H9 (cell line): ENCODE results near the gene ABCA7. TPM values are rescaled to one million over a fixed set of nuclear protein-coding genes. Genes with fewer than 3 reads are reported as not detected.
A peak's percentile ranks its signal among the peaks of the same experiment; 100 is the strongest.

Experiments used
- DNase-seq: peaks from one replicate; pipeline ENCODE4 v3.0.0-alpha.2; 2017
- H2AFZ ChIP-seq: one replicate; pipeline ENCODE4 v1.6.1; 2013; ENCODE audit warnings: mild to moderate bottlenecking, low read length, control low read depth, moderate library complexity
- H2AK5ac ChIP-seq: 2 replicates; pipeline ENCODE4 v1.6.1; 2013; ENCODE audit warnings: low read length, control low read depth, mixed read lengths; ENCODE audit not compliant: insufficient read length
- H2BK120ac ChIP-seq: one replicate; pipeline ENCODE4 v1.6.1; 2013; ENCODE audit warnings: low read depth, mild to moderate bottlenecking, low read length, control low read depth, inconsistent platforms; ENCODE audit not compliant: poor library complexity, severe bottlenecking
- H2BK12ac ChIP-seq: 2 replicates; pipeline ENCODE4 v1.6.1; 2013; ENCODE audit warnings: low read length, control low read depth, mixed read lengths, low read depth; ENCODE audit not compliant: insufficient read length
- H2BK15ac ChIP-seq: 2 replicates; pipeline ENCODE4 v1.6.1; 2013; ENCODE audit warnings: low read depth, low read length, control low read depth
- H2BK20ac ChIP-seq: one replicate; pipeline ENCODE4 v1.6.1; 2013; ENCODE audit warnings: low read depth, mild to moderate bottlenecking, low read length, control low read depth, inconsistent platforms; ENCODE audit not compliant: poor library complexity, severe bottlenecking
- H2BK5ac ChIP-seq: 2 replicates; pipeline ENCODE4 v1.6.1; 2013; ENCODE audit warnings: low read length, control low read depth, mixed read lengths; ENCODE audit not compliant: insufficient read length
- H3K14ac ChIP-seq: 2 replicates; pipeline ENCODE4 v1.6.1; 2013; ENCODE audit warnings: low read length, control low read depth; ENCODE audit not compliant: insufficient read depth
- H3K18ac ChIP-seq: 2 replicates; pipeline ENCODE4 v1.6.1; 2013; ENCODE audit warnings: low read depth, mild to moderate bottlenecking, mixed read lengths, low read length, control low read depth; ENCODE audit not compliant: insufficient read length
- H3K23ac ChIP-seq: 2 replicates; pipeline ENCODE4 v1.6.1; 2013; ENCODE audit warnings: low read length, control low read depth, mixed read lengths, low read depth; ENCODE audit not compliant: insufficient read length
- H3K23me2 ChIP-seq: 2 replicates; pipeline ENCODE4 v1.6.1; 2013; ENCODE audit warnings: low read depth, mild to moderate bottlenecking, mixed read lengths, low read length, control low read depth; ENCODE audit not compliant: insufficient read length, poor library complexity, severe bottlenecking
- H3K27ac ChIP-seq: 2 replicates; pipeline ENCODE4 v1.5.1; 2013; ENCODE audit warnings: low read length, control low read depth, mixed read lengths, low read depth; ENCODE audit not compliant: insufficient read length
- H3K27me3 ChIP-seq: 2 replicates; pipeline ENCODE4 v1.6.1; 2013; ENCODE audit warnings: low read length, control low read depth, inconsistent platforms; ENCODE audit not compliant: insufficient read depth
- H3K4ac ChIP-seq: 2 replicates; pipeline ENCODE4 v1.6.1; 2013; ENCODE audit warnings: low read depth, mild to moderate bottlenecking, control low read depth, inconsistent platforms, low read length, moderate library complexity
- H3K4me1 ChIP-seq: 2 replicates; pipeline ENCODE4 v1.6.1; 2013; ENCODE audit warnings: low read length, control low read depth, inconsistent platforms; ENCODE audit not compliant: insufficient read depth
- H3K4me2 ChIP-seq: 2 replicates; pipeline ENCODE4 v1.6.1; 2013; ENCODE audit warnings: low read length, control low read depth, mixed read lengths; ENCODE audit not compliant: insufficient read length, insufficient read depth
- H3K56ac ChIP-seq: 2 replicates; pipeline ENCODE4 v1.6.1; 2013; ENCODE audit warnings: low read depth, mild to moderate bottlenecking, mixed read lengths, low read length, control low read depth; ENCODE audit not compliant: insufficient read length
- H3K79me1 ChIP-seq: 2 replicates; pipeline ENCODE4 v1.6.1; 2013; ENCODE audit warnings: low read depth, mild to moderate bottlenecking, moderate library complexity, low read length, control low read depth, inconsistent platforms; ENCODE audit not compliant: insufficient read depth, poor library complexity, severe bottlenecking
- H3K79me2 ChIP-seq: 2 replicates; pipeline ENCODE4 v1.6.1; 2013; ENCODE audit warnings: low read length, control low read depth, inconsistent platforms; ENCODE audit not compliant: insufficient read depth
- H3K9ac ChIP-seq: 2 replicates; pipeline ENCODE4 v1.6.1; 2013; ENCODE audit warnings: low read length, control low read depth, mixed read lengths; ENCODE audit not compliant: insufficient read length; ENCODE audit errors: extremely low read depth
- H3K9me3 ChIP-seq: one replicate; pipeline ENCODE4 v1.6.1; 2013; ENCODE audit warnings: low read depth, low read length, inconsistent platforms; ENCODE audit not compliant: control insufficient read depth
- H3T11ph ChIP-seq: one replicate; pipeline ENCODE4 v1.6.1; 2013; ENCODE audit warnings: mild to moderate bottlenecking, low read length, control low read depth, inconsistent platforms
- H4K20me1 ChIP-seq: one replicate; pipeline ENCODE4 v1.6.1; 2013; ENCODE audit not compliant: control insufficient read depth, insufficient read length, insufficient read depth
- H4K5ac ChIP-seq: 2 replicates; pipeline ENCODE4 v1.6.1; 2013; ENCODE audit warnings: low read depth, mild to moderate bottlenecking, mixed read lengths, low read length, control low read depth; ENCODE audit not compliant: insufficient read length
- H4K8ac ChIP-seq: replicated peaks from 2 replicates; pipeline ENCODE4 v1.6.1; 2013; ENCODE audit warnings: low read length, control low read depth, mixed read lengths, low read depth; ENCODE audit not compliant: insufficient read length
- H4K91ac ChIP-seq: 2 replicates; pipeline ENCODE4 v1.6.1; 2013; ENCODE audit warnings: low read depth, mild to moderate bottlenecking, moderate library complexity, mixed read lengths, low read length, control low read depth; ENCODE audit not compliant: insufficient read length
- H3K27ac Mint-ChIP-seq, 3 experiments: 2 replicates in 2 of 3; 3 replicates in 1 of 3; pipeline ENCODE4 v1.8.0; 2020 to 2021; ENCODE audit warnings: mixed read lengths in 3 of 3, mild to moderate bottlenecking in 1 of 3, moderate library complexity in 1 of 3
- H3K27me3 Mint-ChIP-seq: 2 replicates; pipeline ENCODE4 v1.8.0; 2021; ENCODE audit warnings: low read depth, mild to moderate bottlenecking, moderate library complexity, mixed read lengths
- H3K36me3 Mint-ChIP-seq, 3 experiments: 2 replicates in 2 of 3; 3 replicates in 1 of 3; pipeline ENCODE4 v1.8.0; 2020 to 2021; ENCODE audit warnings: low read depth in 3 of 3, mixed read lengths in 3 of 3; ENCODE audit not compliant: insufficient read depth in 1 of 3
- H3K4me1 Mint-ChIP-seq, 2 experiments: 2 replicates each; pipeline ENCODE4 v1.8.0; 2020; ENCODE audit warnings: mixed read lengths in 2 of 2
- H3K4me3 Mint-ChIP-seq, 2 experiments: 2 replicates in 1 of 2; 3 replicates in 1 of 2; pipeline ENCODE4 v1.8.0; 2020 to 2021; ENCODE audit warnings: mild to moderate bottlenecking in 2 of 2, mixed read lengths in 2 of 2, moderate library complexity in 1 of 2
- H3K9me3 Mint-ChIP-seq, 2 experiments: 2 replicates in 1 of 2; 3 replicates in 1 of 2; pipeline ENCODE4 v1.8.0; 2020; ENCODE audit warnings: mild to moderate bottlenecking in 2 of 2, mixed read lengths in 2 of 2, moderate library complexity in 1 of 2
- WGBS: extraction: QIAGEN DNeasy Blood & Tissue Kit; methylation state at CpG from one replicate; pipeline ENCODE4 v1.1.7; 2013; ENCODE audit warnings: missing lambda C conversion rate, low lambda C conversion rate, mixed read lengths; ENCODE audit not compliant: insufficient read length; ENCODE audit errors: extremely low coverage; 5-methylcytosine and 5-hydroxymethylcytosine counted together
- total RNA-seq: library from RNA; stranded (reverse); gene quantifications from 2 replicates; pipeline ENCODE4 v1.2.1, GENCODE V29; 2021
- TF ChIP-seq, protein P1 (sequence below): fragments of 200-600 bp; sonication (generic); conservative IDR thresholded peaks from 3 replicates; pipeline ENCODE4 v1.8.0; 2021; ENCODE audit warnings: antibody characterized with exemption, mild to moderate bottlenecking

The ABCA7 gene
- total RNA-seq, 1 experiment from 2014 or later = 34.6 TPM

DNA sequence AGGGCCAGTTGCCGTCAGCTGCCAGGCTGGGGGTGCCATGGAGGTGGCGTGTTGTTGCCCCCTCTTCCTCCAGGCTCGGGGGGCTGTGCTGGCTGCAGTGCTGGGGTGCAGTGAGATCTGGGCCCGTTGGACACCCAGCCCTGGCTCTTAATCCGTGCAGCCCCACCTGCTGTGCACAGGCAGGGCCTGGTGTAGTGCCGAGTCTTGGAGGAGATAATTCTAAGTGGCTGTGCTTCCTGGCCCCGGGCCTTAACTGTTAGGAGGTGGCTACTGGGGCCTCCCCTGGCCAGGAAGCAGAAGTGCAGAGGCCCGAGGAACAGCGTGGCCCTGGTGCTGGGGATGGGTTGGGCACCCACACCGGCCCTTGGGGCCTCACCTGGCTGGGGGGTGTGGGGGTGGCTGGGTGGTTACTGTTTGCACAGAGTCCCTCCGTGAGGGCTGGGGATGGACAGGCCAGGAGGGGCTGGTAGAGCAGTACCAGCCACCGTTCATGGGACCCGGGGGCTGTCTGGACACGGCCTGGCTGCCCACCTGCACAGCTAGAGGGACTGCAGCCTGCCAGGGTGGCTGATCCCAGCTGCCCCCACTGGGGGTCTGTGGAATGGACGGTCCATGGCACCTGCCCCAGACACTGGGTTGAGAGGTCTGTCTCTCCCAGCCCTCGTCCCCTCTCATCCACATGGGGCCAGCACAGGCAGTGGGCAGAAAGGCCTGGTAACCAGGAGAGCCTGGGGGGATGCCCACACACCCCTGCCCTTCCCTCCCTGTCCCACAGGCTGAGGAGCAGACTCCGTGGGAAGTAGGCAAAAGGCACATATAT is 67.1 kb downstream of the ABCA7 start:
- Histone ChIP-seq H2BK120ac (no peak overlapping the region), H2BK15ac (no peak overlapping the region), H3K9me3 (no peaks in the 10 kb centered on the region), H2BK20ac (no peak overlapping the region), H3K18ac (no peak overlapping the region), H2BK5ac (no peak overlapping the region), H2BK12ac (no peak overlapping the region), H4K5ac (no peak overlapping the region), H3K79me1 (no peaks in the 10 kb centered on the region), H3K14ac (no peak overlapping the region; the same call in 1 of the 2 replicates), H4K8ac (no peak overlapping the region), H4K20me1 (no peaks in the 10 kb centered on the region), H3K9ac (no peak overlapping the region), H2AK5ac (no peak overlapping the region), H3K79me2 (no peaks in the 10 kb centered on the region; the same call in 1 of the 2 replicates), H2AFZ (no peak overlapping the region), H3T11ph (no peak overlapping the region), H4K91ac (no peak overlapping the region), H3K56ac (no peak overlapping the region), H3K23ac (no peak overlapping the region), H3K27ac (no peak overlapping the region), H3K4me1 (no peaks in the 10 kb centered on the region), H3K27me3 (no peaks in the 10 kb centered on the region), H3K23me2 (no peaks in the 10 kb centered on the region), H3K4me2 (no peak overlapping the region), H3K4ac (no peak overlapping the region)
- H3K4me3 Mint-ChIP-seq = peak overlapping the region; percentile 41 to 59; a peak in 3 of 5 replicates
- no peaks in the 10 kb centered on the region for H3K9me3 Mint-ChIP-seq
- H3K27ac Mint-ChIP-seq = peak overlapping the region in 2 of 3 experiments; percentile 63 to 83; a peak in 3 of 7 replicates
- WGBS = no CpG with 5 or more reads among the region's 17 CpGs
- peaks cover 0 to 19% (median 7%) of the 10 kb centered on the region in 3 experiments; a peak in 3 of 7 replicates for H3K36me3 Mint-ChIP-seq
- peaks cover 2 to 15% of the 10 kb centered on the region in 2 experiments; a peak in 3 of 4 replicates for H3K4me1 Mint-ChIP-seq
- DNase-seq = no peak
- TF ChIP-seq, protein P1, sequence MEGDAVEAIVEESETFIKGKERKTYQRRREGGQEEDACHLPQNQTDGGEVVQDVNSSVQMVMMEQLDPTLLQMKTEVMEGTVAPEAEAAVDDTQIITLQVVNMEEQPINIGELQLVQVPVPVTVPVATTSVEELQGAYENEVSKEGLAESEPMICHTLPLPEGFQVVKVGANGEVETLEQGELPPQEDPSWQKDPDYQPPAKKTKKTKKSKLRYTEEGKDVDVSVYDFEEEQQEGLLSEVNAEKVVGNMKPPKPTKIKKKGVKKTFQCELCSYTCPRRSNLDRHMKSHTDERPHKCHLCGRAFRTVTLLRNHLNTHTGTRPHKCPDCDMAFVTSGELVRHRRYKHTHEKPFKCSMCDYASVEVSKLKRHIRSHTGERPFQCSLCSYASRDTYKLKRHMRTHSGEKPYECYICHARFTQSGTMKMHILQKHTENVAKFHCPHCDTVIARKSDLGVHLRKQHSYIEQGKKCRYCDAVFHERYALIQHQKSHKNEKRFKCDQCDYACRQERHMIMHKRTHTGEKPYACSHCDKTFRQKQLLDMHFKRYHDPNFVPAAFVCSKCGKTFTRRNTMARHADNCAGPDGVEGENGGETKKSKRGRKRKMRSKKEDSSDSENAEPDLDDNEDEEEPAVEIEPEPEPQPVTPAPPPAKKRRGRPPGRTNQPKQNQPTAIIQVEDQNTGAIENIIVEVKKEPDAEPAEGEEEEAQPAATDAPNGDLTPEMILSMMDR = no peak; the same call in 2 of the 3 replicates
- no peaks in the 10 kb centered on the region; the same call in 1 of the 2 replicates for H3K27me3 Mint-ChIP-seq
